C4-2B (cell line): ENCODE results near the gene PFKL.

Experiments
- CTCF ChIP-seq: fragments of 450-650 bp; conservative IDR thresholded peaks from 2 replicates; pipeline ENCODE4 v1.5.1; 2017; ENCODE audit warnings: mild to moderate bottlenecking
- ZFX ChIP-seq: fragments of 450-650 bp; IDR thresholded peaks from 2 replicates; pipeline ENCODE4 v1.6.1; 2017

GRCh38 chr21:44295163-44295573 is 4.7 kb upstream of the PFKL start:
- TF ChIP-seq CTCF (no peak), ZFX (no peak)
